Frontal cortex (tissue), 4 donors: ENCODE measurements around the gene REV1. TPM values are rescaled to one million over a fixed set of nuclear protein-coding genes. Genes with fewer than 3 reads are reported as not detected.
A peak's percentile ranks its signal among the peaks of the same experiment; 100 is the strongest.
"Not testable (repeated sequence)": the region's sequence is repeated elsewhere in the genome, so short reads cannot be mapped to it uniquely, and the experiment has no call there.

Experiments used
- DNase-seq, 2 donors: peaks; one replicate each; pipeline ENCODE4 v3.0.0; 2012; ENCODE audit warnings: low spot score in 2 of 2
- FAIRE-seq: peaks from 2 replicates; lab custom pipeline; 2012; peaks lifted over from hg19 to GRCh38; lab: Jason Lieb, UNC
- total RNA-seq: library from RNA; depleted of rRNA; stranded (reverse); fragments of >200 nt; gene quantifications from one replicate; pipeline ENCODE4 v1.2.3, GENCODE V29; 2014
- donor health status: control.
- donor health status: control.
- donor health status: control.

The REV1 gene
- total RNA-seq, 1 donor from 2014 or later: 84.8 TPM

DNA sequence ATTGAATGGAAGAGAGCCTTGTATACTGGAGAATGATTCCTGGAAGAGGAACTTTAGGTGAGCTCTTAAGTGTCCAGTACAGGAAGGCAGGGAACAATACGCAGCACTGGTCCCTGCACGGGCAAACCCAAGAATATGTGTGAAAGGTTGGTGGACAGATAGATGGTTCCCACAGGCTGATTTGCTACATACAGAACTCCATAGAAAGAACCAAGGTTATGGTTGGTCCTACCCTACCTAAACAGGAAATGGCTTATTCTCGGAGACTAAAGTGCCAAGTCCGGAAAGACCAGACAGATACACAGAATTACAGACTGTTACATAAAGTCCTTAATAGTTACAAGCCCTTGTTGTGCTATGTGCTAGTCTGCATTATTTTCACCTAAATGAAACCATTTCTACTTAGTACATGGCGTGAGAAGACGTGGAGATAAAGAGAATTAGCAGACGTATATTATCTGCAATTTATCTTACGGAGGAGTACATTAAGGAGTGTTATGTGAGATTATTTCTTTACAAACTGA lies 1.2 kb downstream of the REV1 start:
- DNase-seq (peak in 1 of 2 donors; percentile 19), FAIRE-seq (no peak)

DNA sequence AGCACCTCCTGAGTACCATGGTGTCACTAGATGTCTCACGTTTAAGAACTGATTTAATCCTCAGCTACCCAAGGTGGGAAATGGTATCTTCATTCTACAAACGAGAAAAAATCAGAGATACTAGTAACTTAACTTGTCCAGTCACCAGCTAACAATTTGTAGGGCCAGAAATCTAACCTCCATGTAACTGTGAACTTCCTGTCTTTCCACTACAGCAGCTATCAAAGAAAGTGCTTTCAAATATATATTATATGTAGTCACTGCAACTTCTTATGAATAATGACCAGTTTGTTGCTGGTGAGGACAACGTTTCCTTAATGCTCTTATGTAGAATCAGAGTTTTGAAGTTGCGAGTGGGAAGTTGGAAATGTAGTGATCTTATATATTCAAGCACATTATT lies 1.9 kb downstream of the REV1 start:
- FAIRE-seq (no peak), DNase-seq (no peak)

DNA sequence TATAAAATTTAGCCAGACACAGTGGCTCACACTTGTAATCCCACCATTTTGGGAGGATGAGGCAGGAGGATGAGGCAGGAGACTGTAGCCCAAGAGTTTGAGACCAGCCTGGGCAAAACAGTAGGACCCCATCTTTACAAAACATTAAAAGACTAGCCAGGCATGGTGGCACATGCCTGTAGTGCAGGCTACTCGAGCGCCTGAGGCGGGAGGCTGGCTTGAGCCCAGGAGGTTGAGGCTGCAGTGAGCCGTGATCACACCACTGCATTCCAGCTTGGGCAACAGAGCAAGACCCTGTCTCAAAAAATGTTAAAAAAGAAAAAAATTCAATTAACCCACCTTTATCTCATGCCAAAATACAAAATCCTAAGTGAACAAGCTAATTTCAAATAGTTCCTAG lies 4.0 kb downstream of the REV1 start:
- FAIRE-seq: no peak

DNA sequence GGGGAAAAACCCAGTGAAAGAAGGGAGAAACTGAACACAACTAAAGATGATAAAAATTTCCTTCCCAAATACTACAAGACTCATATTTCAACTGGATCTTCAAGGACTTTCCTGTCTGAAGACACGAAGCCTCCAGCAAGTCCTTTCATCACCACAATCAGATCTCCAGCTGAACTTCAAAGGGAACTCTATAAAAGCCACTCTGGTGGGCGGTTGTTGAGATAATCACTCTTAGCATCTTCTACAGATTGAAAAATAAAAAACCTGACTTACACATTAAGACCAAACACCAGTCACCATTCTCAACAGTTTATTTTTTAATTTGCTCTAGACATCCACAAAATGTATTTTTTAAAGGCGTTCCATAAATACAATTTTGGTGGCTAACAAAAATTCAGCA lies 4.4 kb downstream of the REV1 start:
- FAIRE-seq (no peak), DNase-seq (no peak)

More for the DNA sequence above, 4.0 kb downstream of the REV1 start:
- DNase-seq: no peak

- DNase-seq (no peak), FAIRE-seq (no peak)
Measured at GRCh38 chr2:99484205-99484604, 5.6 kb downstream of the REV1 start.

- FAIRE-seq (no peak), DNase-seq (no peak)
Measured at GRCh38 chr2:99481941-99482340, 7.9 kb downstream of the REV1 start.

DNA sequence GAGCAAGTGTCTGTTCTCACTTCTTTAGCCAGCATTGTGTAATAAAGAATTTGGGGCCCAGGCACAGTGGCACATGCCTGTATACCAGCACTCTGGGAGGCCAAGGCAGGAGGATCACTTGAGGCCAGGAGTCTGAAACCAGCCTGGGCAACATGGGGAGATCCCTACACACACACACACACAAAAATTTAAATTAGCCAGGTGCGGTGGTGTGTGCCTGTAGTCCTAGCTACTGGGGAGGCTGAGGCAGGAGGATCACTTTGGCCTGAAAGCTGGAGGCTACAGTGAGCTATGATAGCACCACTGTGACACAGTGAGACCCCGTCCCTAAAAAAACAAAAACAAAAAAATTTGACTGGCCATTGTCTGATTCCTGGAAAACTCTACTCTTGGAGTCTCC lies 8.3 kb downstream of the REV1 start:
- DNase-seq (no peak), FAIRE-seq (no peak)

GRCh38 chr2:99480390-99480789 lies 9.4 kb downstream of the REV1 start:
- FAIRE-seq (no peak), DNase-seq (no peak)

GRCh38 chr2:99478632-99479031 lies 11.2 kb downstream of the REV1 start:
- DNase-seq: no peak
- FAIRE-seq: no peak

DNA sequence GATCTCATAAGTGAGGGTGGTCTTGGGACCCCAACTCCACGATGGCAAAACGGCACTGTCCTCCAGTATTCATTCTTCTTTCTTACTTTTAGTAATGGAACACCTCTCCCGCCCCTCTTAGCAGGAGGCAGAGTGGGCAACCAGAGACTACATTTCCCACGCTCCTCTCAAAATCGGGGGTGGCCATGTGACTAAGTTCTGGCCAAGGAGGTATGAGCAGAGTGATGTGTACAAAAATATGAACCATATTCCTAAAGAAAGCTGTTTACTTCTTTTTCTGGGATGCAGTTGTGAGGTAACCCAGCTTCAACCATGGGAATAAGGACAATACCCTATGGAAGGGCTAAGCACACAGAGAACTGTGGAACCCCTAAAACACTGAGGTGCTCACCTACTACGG lies 12.8 kb downstream of the REV1 start:
- no peak for DNase-seq
- FAIRE-seq: no peak

DNA sequence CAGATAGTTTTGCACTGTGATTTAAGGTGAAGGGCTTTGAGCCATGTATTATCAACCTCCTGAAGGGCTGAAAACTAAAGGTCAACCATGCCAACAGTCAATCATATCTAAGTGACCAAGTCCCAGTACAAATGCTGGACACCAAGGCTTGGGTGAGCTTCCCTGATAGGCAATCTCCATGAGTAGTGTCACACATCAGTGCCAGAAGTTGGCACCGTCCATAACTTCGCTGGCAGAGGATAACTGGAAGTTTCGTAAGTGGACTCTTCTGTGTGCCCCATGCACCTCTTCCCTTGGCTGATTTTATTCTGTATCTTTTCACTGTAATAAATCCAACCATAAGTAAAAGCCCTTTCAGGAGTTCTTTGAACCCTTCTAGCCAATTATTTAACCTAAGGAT lies 13.2 kb downstream of the REV1 start:
- DNase-seq (no peak), FAIRE-seq (no peak)

DNA sequence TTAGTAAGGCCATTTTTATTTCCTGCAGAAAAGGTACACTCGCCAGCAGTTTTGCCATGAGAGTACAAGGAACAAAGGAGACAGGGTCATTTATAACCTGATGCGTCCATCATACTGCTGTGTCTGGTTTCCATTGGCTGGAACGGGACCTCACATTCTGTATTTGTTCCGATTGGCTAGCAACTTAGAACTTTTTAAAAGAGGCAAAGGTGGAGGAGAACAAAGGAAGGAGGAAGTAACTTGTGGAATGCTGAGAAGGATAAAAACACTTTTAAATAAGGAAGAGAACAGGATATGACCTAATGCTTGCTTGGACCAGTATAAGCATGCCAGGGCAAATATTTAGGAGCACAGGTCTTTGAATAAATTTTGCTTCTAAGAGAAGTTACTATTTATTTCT lies 14.7 kb downstream of the REV1 start:
- FAIRE-seq, DNase-seq: not testable (repeated sequence)

DNA sequence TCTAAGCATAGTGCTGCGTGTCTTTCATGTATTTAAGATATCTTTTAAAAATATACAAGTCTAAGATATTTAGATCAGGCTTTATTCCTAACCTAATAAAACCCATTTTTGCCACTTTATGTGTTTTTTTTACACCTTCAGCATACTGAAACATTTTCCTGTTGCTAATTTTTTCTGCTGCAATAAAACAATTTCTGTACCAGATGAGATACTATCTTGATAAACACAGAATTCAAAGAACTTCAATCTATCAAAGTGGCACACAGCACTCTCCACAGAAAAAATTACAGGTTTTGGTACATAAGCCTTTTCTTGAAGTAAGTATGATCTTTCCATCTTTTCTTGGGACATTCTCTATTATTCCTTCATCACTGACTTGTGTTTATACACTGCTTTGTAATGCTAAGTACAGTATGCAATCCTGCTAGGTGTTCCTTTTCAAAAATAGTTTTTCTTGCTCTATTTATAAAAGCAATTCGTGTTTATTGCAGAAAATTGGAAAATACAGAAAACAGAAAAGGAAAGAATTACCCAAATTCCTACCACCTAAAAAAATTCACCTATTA lies 16.2 kb downstream of the REV1 start:
- DNase-seq (no peak), FAIRE-seq (no peak)

- no peak for DNase-seq
- FAIRE-seq: no peak
Measured at GRCh38 chr2:99472600-99472960, 17.2 kb downstream of the REV1 start.

- FAIRE-seq: no peak
Measured at GRCh38 chr2:99471654-99472599, 17.9 kb downstream of the REV1 start.

GRCh38 chr2:99470957-99471356 lies 18.9 kb downstream of the REV1 start:
- FAIRE-seq (no peak), DNase-seq (no peak)

More at GRCh38 chr2:99471654-99472599, 17.9 kb downstream of the REV1 start:
- no peak for DNase-seq

DNA sequence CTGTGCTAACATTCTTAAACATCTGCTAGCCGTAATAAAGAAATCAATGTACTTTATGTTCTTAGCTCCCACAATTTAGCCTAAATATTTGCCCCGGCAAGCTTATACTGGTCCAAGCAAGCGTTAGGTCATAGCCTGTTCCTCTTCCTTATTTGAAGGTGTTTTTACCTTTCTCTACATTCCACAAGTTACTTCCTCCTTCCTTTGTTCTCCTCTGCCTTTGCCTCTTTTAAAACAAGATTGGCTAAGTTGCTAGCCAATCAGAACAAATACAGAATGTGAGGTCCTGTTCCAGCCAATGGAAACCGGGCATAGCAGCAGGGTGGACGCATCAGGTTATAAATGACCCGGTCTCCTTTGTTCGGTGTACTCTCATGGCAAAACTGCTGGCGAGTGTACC lies 19.4 kb downstream of the REV1 start:
- FAIRE-seq, DNase-seq: not testable (repeated sequence)

DNA sequence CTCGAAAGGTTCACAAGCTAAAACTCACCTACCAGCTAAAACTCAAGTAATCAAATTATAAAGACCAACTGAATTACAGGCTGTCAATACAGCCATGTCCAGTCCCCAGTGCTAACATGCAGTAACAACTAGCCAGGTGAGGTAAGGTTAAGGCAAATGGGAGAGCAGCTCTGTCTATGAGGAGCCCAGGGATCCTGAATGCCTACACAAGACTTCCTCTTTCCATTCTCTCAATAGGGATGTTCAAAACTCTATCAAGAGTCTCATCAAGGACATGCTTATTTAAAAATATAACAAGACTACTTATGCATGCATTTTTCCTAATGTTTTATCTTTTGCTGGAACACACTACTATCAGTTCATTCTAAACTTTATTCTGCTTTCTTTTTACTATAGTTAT lies 20.4 kb downstream of the REV1 start:
- FAIRE-seq: no peak
- DNase-seq: no peak

- no peak for FAIRE-seq
- peak in 1 of 2 donors; percentile 26 for DNase-seq
Measured at GRCh38 chr2:99468155-99468554, 21.7 kb downstream of the REV1 start.

DNA sequence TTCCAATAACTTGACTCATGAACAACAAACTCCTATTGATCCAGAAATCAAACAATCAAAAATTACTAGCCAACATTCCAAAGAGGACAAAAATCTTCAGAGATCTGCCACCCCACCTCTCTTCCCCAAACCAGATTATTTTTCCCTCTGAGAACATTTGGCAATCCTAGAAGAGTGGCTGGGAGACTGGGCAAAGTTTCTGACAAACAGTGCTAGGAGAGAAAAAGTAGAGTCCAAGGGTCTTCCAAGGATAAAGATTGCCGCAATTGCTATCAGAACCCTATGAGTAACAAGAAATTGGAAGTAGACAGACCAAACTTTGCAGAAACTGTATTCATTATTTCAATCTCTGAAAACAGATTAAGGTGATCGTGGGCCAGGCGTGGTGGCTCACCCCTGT lies 22.4 kb downstream of the REV1 start:
- DNase-seq (no peak), FAIRE-seq (no peak)

GRCh38 chr2:99461828-99462483 lies 27.9 kb downstream of the REV1 start:
- DNase-seq (no peak), FAIRE-seq (no peak)
